HEK293 (cell line): Measurements from ENCODE around the gene EDN1.

ENCODE experiments used
- CTCF ChIA-PET: fragments of 350-600 bp; formaldehyde crosslinking; extraction: SDS; loops from one replicate; lab custom pipeline; 2021; ENCODE audit warnings: antibody characterized with exemption; lab: Yijun Ruan, JAX
- POLR2A ChIA-PET: fragments of 300-600 bp; formaldehyde crosslinking; extraction: SDS; loops from one replicate; lab custom pipeline; 2020; ENCODE audit warnings: antibody characterized with exemption, inconsistent platforms; lab: Yijun Ruan, JAX
- H3K27ac ChIP-seq: fragments of 200-500 bp; sonication (Bioruptor generic); 2 replicates; pipeline ENCODE4 v1.5.1; 2014; ENCODE audit warnings: low read depth, low read length, control low read depth, inconsistent platforms; ENCODE audit errors: extremely low read depth
- H3K36me3 ChIP-seq, 2 experiments: fragments of 200-500 bp in 1 of 2; sonication (Bioruptor generic) in 1 of 2; 1 replicate in 1 of 2; 2 replicates in 1 of 2; pipeline ENCODE4 v1.5.1; 2014 to 2017; ENCODE audit warnings: inconsistent platforms in 2 of 2, low read length in 2 of 2; ENCODE audit not compliant: control insufficient read depth in 2 of 2, insufficient read depth in 1 of 2
- H3K4me1 ChIP-seq: fragments of 200-500 bp; sonication (Bioruptor generic); 2 replicates; pipeline ENCODE4 v1.5.1; 2014; ENCODE audit warnings: mild to moderate bottlenecking, low read length, inconsistent platforms; ENCODE audit not compliant: control insufficient read depth, insufficient read depth
- H3K4me3 ChIP-seq: 2 replicates; pipeline ENCODE4 v1.5.1; 2011; ENCODE audit warnings: low read depth, mild to moderate bottlenecking, control low read depth, low read length, moderate library complexity
- H3K9me3 ChIP-seq: fragments of 200-500 bp; sonication (Bioruptor generic); 2 replicates; pipeline ENCODE4 v1.5.1; 2014; ENCODE audit warnings: low read depth, low read length, inconsistent platforms; ENCODE audit not compliant: control insufficient read depth, insufficient read depth
- EGR2 ChIP-seq: fragments of 450-650 bp; formaldehyde crosslinking; IDR thresholded peaks from 2 replicates; pipeline ENCODE4 v1.5.1; 2016; ENCODE audit warnings: low read depth, missing biosample characterization, missing genetic modification characterization
- HOXC10 ChIP-seq: sonication (generic); formaldehyde crosslinking; IDR thresholded peaks from 2 replicates; pipeline ENCODE4 v1.8.1; 2023; ENCODE audit warnings: mild to moderate bottlenecking, missing genetic modification reagents
- REPIN1 ChIP-seq: fragments of 450-650 bp; formaldehyde crosslinking; IDR thresholded peaks from 2 replicates; pipeline ENCODE4 v1.5.1; 2017; ENCODE audit warnings: missing biosample characterization, missing genetic modification characterization, low read depth
- SP2 ChIP-seq: fragments of 450-650 bp; formaldehyde crosslinking; IDR thresholded peaks from 2 replicates; pipeline ENCODE4 v1.5.1; 2016; ENCODE audit warnings: missing biosample characterization, missing genetic modification characterization
- SP7 ChIP-seq: fragments of 450-650 bp; formaldehyde crosslinking; IDR thresholded peaks from 2 replicates; pipeline ENCODE4 v1.5.1; 2016; ENCODE audit warnings: missing biosample characterization, missing genetic modification characterization
- YY2 ChIP-seq: fragments of 450-650 bp; formaldehyde crosslinking; IDR thresholded peaks from 2 replicates; pipeline ENCODE4 v1.5.1; 2016; ENCODE audit warnings: missing biosample characterization, missing genetic modification characterization
- ZNF146 ChIP-seq: fragments of 450-650 bp; formaldehyde crosslinking; IDR thresholded peaks from 2 replicates; pipeline ENCODE4 v1.5.1; 2016; ENCODE audit warnings: missing biosample characterization, missing genetic modification characterization
- ZNF16 ChIP-seq: fragments of 450-650 bp; formaldehyde crosslinking; IDR thresholded peaks from 2 replicates; pipeline ENCODE4 v1.5.1; 2016; ENCODE audit warnings: low read depth, missing biosample characterization, missing genetic modification characterization
- ZNF394 ChIP-seq: fragments of 450-650 bp; formaldehyde crosslinking; IDR thresholded peaks from 2 replicates; pipeline ENCODE4 v1.5.1; 2016; ENCODE audit warnings: missing biosample characterization, missing genetic modification characterization, mild to moderate bottlenecking, moderate library complexity, borderline replicate concordance
- ZNF404 ChIP-seq: fragments of 450-650 bp; formaldehyde crosslinking; IDR thresholded peaks from 2 replicates; pipeline ENCODE4 v1.5.1; 2017; ENCODE audit warnings: missing biosample characterization, missing genetic modification characterization
- ZNF426 ChIP-seq: fragments of 450-650 bp; formaldehyde crosslinking; IDR thresholded peaks from 2 replicates; pipeline ENCODE4 v1.5.1; 2017; ENCODE audit warnings: missing biosample characterization, missing genetic modification characterization, mild to moderate bottlenecking, inconsistent platforms, moderate library complexity
- ZNF530 ChIP-seq: fragments of 450-650 bp; formaldehyde crosslinking; IDR thresholded peaks from 2 replicates; pipeline ENCODE4 v1.5.1; 2016; ENCODE audit warnings: low read depth, missing biosample characterization, missing genetic modification characterization
- ZNF670 ChIP-seq: fragments of 450-650 bp; formaldehyde crosslinking; IDR thresholded peaks from 2 replicates; pipeline ENCODE4 v1.5.1; 2016; ENCODE audit warnings: missing biosample characterization, missing genetic modification characterization, low read depth
- ZNF707 ChIP-seq: fragments of 450-650 bp; formaldehyde crosslinking; IDR thresholded peaks from 2 replicates; pipeline ENCODE4 v1.5.1; 2016; ENCODE audit warnings: missing biosample characterization, missing genetic modification characterization
- TF ChIP-seq, protein P1 (sequence below): fragments of 450-650 bp; formaldehyde crosslinking; IDR thresholded peaks from 2 replicates; pipeline ENCODE4 v1.5.1; 2016; ENCODE audit warnings: missing biosample characterization, missing genetic modification characterization, borderline replicate concordance
- TF ChIP-seq, protein P2 (sequence below): fragments of 450-650 bp; IDR thresholded peaks from 2 replicates; pipeline ENCODE4 v1.5.1; 2018; ENCODE audit warnings: missing biosample characterization, missing genetic modification characterization
- TF ChIP-seq, protein P3 (sequence below): fragments of 450-650 bp; formaldehyde crosslinking; IDR thresholded peaks from 2 replicates; pipeline ENCODE4 v1.5.1; 2016; ENCODE audit warnings: missing biosample characterization, missing genetic modification characterization, low read depth

EDN1 gene

DNA sequence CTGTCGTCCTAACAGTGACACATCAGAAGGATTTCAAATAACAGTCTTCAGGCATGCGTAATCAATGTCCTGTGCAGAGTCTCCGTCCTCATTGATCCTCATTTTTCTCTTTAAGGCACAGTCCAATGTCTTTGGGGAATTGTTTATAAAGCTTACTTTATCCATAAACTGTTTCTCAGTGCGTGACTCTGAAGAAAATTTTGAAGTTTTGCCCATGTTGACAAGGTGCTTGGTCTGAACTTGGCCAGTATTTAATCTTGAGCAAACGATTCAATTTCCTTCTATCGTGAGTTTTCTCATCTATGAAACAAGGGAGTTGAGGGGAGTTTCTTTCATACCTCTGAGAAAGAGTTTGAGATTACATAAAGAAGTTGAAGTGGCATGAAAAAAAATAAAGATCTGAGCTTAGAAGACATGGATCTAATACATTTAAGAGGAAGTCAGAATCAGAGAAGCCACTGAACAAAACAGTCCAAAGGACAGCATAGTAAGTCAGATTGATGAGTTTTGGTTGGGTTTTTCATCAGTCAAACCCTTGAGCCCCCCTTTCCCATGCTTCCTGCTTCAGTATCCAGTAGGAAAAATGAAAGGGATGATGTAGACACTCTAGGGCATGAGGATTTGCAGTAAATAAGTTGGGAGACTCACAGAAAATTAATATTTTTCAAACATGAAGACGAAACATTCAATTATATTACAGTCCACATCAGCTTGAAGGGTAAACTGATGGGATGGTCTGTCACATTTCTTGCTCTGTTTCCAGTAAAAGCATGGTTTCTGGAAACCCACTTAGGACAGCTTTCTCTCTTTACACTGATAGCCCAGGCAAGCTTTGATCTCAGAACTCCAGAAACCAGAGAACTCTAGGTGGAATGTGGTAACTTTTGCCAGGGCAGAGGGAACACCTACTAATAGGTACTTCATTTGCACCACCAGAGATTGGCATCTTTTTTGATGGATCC, 8.1 kb downstream of the EDN1 start (continued):
- TF ChIP-seq ZNF16 (tag by site-specific recombination): no peak
- TF ChIP-seq REPIN1 (tag by site-specific recombination): no peak

DNA sequence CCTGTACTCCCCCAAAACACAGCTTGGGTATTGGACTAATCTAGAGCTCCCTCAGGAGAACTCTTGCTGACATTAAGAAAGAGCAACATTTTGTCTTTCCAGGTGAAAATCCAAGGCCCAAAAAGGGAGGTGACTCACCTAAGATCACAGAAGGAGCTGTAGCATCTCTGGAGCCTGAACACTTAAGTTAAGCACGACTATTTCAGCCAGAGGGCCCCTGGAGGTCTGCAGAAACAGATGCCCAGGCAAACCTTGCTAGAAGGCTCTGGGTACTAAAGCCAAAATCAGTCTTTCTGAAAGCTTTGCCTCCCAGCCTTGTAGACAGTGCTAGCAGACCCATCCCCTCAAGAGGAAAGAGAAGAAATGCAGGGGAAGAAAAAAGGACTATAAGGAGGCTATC, 8.8 kb downstream of the EDN1 start:
- H3K36me3 ChIP-seq: no peaks in the 10 kb centered on the region
- CTCF ChIA-PET: interaction anchor here (0.6 to 2.7 kb wide), 6 partner anchors 11 to 306 kb away, joined by 3 to 14 read pairs (median 4); no protein-coding TSS in a partner anchor
- H3K27ac ChIP-seq: no peak overlapping the region
- POLR2A ChIA-PET: no interaction called here
- H3K4me1 ChIP-seq: no peaks in the 10 kb centered on the region
- H3K4me3 ChIP-seq: no peak overlapping the region
- TF ChIP-seq HOXC10: no peak
- no peak for TF ChIP-seq ZNF394 (tag by site-specific recombination)
- TF ChIP-seq, protein P1, sequence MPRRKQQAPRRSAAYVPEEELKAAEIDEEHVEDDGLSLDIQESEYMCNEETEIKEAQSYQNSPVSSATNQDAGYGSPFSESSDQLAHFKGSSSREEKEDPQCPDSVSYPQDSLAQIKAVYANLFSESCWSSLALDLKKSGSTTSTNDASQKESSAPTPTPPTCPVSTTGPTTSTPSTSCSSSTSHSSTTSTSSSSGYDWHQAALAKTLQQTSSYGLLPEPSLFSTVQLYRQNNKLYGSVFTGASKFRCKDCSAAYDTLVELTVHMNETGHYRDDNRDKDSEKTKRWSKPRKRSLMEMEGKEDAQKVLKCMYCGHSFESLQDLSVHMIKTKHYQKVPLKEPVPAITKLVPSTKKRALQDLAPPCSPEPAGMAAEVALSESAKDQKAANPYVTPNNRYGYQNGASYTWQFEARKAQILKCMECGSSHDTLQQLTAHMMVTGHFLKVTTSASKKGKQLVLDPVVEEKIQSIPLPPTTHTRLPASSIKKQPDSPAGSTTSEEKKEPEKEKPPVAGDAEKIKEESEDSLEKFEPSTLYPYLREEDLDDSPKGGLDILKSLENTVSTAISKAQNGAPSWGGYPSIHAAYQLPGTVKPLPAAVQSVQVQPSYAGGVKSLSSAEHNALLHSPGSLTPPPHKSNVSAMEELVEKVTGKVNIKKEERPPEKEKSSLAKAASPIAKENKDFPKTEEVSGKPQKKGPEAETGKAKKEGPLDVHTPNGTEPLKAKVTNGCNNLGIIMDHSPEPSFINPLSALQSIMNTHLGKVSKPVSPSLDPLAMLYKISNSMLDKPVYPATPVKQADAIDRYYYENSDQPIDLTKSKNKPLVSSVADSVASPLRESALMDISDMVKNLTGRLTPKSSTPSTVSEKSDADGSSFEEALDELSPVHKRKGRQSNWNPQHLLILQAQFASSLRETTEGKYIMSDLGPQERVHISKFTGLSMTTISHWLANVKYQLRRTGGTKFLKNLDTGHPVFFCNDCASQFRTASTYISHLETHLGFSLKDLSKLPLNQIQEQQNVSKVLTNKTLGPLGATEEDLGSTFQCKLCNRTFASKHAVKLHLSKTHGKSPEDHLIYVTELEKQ (tag by site-specific recombination): no peak
- TF ChIP-seq EGR2 (tag by site-specific recombination): no peak
- no peak for TF ChIP-seq ZNF530
- TF ChIP-seq YY2 (tag by site-specific recombination): no peak
- no peak for TF ChIP-seq ZNF404 (tag by site-specific recombination)
- TF ChIP-seq, protein P2, sequence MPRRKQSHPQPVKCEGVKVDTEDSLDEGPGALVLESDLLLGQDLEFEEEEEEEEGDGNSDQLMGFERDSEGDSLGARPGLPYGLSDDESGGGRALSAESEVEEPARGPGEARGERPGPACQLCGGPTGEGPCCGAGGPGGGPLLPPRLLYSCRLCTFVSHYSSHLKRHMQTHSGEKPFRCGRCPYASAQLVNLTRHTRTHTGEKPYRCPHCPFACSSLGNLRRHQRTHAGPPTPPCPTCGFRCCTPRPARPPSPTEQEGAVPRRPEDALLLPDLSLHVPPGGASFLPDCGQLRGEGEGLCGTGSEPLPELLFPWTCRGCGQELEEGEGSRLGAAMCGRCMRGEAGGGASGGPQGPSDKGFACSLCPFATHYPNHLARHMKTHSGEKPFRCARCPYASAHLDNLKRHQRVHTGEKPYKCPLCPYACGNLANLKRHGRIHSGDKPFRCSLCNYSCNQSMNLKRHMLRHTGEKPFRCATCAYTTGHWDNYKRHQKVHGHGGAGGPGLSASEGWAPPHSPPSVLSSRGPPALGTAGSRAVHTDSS (tag by site-specific recombination): no peak
- no peak for TF ChIP-seq ZNF426 (tag by site-specific recombination)
- no peak for TF ChIP-seq ZNF16 (tag by site-specific recombination)
- TF ChIP-seq ZNF146: no peak
- TF ChIP-seq, protein P3, sequence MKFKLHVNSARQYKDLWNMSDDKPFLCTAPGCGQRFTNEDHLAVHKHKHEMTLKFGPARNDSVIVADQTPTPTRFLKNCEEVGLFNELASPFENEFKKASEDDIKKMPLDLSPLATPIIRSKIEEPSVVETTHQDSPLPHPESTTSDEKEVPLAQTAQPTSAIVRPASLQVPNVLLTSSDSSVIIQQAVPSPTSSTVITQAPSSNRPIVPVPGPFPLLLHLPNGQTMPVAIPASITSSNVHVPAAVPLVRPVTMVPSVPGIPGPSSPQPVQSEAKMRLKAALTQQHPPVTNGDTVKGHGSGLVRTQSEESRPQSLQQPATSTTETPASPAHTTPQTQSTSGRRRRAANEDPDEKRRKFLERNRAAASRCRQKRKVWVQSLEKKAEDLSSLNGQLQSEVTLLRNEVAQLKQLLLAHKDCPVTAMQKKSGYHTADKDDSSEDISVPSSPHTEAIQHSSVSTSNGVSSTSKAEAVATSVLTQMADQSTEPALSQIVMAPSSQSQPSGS: no peak
- TF ChIP-seq ZNF670 (tag by site-specific recombination): no peak
- TF ChIP-seq SP7 (tag by site-specific recombination): no peak
- no peak for TF ChIP-seq ZNF707
- no peak for TF ChIP-seq SP2 (tag by site-specific recombination)
- H3K9me3 ChIP-seq: no peaks in the 10 kb centered on the region
